HL-60 (cell line): ENCODE data around the gene ETFBKMT.
"Not testable (repeated sequence)": the region's sequence is repeated elsewhere in the genome, so short reads cannot be mapped to it uniquely, and the experiment has no call there.

Experiments
- DNase-seq, 2 experiments: peaks; one replicate each; pipeline ENCODE4 v3.0.0-alpha.2; 2010 to 2020; ENCODE audit warnings: low read depth in 1 of 2, low spot score in 1 of 2
- H3K27ac ChIP-seq: fragments of 250-450 bp; sonication (Bioruptor Pico); replicated peaks from 2 replicates; pipeline ENCODE4 v1.5.1; 2020; ENCODE audit warnings: mild to moderate bottlenecking, moderate library complexity
- H3K27me3 ChIP-seq: fragments of 250-450 bp; sonication (Bioruptor Pico); 2 replicates; pipeline ENCODE4 v1.5.1; 2021; ENCODE audit warnings: mild to moderate bottlenecking, moderate library complexity; ENCODE audit not compliant: insufficient read depth, poor library complexity, severe bottlenecking
- H3K4me3 ChIP-seq: replicated peaks from 2 replicates; pipeline ENCODE4 v1.5.1; 2011; ENCODE audit warnings: mild to moderate bottlenecking, control low read depth, low read length; ENCODE audit not compliant: insufficient read depth
- GABPA ChIP-seq: IDR thresholded peaks from 2 replicates; pipeline ENCODE4 v1.6.1; 2012; ENCODE audit warnings: low read depth
- POLR2AphosphoS5 ChIP-seq: IDR thresholded peaks from 2 replicates; pipeline ENCODE4 v1.6.1; 2012; ENCODE audit warnings: low read depth
- REST ChIP-seq: IDR thresholded peaks from 2 replicates; pipeline ENCODE4 v1.6.1; 2012; ENCODE audit warnings: low read depth; ENCODE audit not compliant: insufficient replicate concordance
- SPI1 ChIP-seq: IDR thresholded peaks from 2 replicates; pipeline ENCODE4 v1.6.1; 2012; ENCODE audit warnings: low read depth, mild to moderate bottlenecking, borderline replicate concordance
- TF ChIP-seq, protein P1 (sequence below): IDR thresholded peaks from one replicate; pipeline ENCODE4 v1.5.1; 2011; ENCODE audit warnings: low read length, control low read depth, inconsistent platforms; ENCODE audit not compliant: insufficient read depth

ETFBKMT gene

GRCh38 chr12:31664038-31664437 lies 4.5 kb downstream of the ETFBKMT start:
- no peak overlapping the region for H3K4me3 ChIP-seq
- TF ChIP-seq REST = no peak
- no peak for TF ChIP-seq GABPA
- no peak for TF ChIP-seq SPI1
- TF ChIP-seq, protein P1, sequence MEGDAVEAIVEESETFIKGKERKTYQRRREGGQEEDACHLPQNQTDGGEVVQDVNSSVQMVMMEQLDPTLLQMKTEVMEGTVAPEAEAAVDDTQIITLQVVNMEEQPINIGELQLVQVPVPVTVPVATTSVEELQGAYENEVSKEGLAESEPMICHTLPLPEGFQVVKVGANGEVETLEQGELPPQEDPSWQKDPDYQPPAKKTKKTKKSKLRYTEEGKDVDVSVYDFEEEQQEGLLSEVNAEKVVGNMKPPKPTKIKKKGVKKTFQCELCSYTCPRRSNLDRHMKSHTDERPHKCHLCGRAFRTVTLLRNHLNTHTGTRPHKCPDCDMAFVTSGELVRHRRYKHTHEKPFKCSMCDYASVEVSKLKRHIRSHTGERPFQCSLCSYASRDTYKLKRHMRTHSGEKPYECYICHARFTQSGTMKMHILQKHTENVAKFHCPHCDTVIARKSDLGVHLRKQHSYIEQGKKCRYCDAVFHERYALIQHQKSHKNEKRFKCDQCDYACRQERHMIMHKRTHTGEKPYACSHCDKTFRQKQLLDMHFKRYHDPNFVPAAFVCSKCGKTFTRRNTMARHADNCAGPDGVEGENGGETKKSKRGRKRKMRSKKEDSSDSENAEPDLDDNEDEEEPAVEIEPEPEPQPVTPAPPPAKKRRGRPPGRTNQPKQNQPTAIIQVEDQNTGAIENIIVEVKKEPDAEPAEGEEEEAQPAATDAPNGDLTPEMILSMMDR = no peak
- TF ChIP-seq POLR2AphosphoS5 = no peak
- DNase-seq = no peak
- no peaks in the 10 kb centered on the region for H3K27me3 ChIP-seq
- H3K27ac ChIP-seq = no peak overlapping the region

DNA sequence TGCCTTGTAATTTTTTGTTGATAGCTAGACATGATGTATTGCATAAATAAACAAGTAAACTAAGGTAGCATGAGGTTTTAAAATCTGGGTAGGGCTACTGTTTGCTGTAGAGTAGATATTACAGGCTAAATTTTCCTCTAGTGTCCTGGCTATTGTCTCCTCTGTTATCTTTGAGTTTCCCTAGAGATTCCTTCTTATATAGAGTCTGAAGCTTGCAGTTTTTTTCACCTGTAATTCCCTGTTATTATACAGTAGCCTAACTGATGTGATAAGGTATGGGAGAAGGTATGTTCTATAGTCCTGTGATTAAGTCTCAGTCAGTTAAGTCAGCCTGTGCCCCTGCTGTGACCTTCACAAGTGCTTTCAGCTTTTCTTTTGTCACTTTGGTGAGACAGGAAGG lies 9.5 kb downstream of the ETFBKMT start:
- TF ChIP-seq, protein P1 = no peak
- TF ChIP-seq REST = no peak
- no peak for TF ChIP-seq POLR2AphosphoS5
- TF ChIP-seq SPI1 = no peak
- TF ChIP-seq GABPA = no peak
- DNase-seq = no peak
- no peak overlapping the region for H3K27ac ChIP-seq
- no peaks in the 10 kb centered on the region for H3K27me3 ChIP-seq
- H3K4me3 ChIP-seq = no peak overlapping the region

DNA sequence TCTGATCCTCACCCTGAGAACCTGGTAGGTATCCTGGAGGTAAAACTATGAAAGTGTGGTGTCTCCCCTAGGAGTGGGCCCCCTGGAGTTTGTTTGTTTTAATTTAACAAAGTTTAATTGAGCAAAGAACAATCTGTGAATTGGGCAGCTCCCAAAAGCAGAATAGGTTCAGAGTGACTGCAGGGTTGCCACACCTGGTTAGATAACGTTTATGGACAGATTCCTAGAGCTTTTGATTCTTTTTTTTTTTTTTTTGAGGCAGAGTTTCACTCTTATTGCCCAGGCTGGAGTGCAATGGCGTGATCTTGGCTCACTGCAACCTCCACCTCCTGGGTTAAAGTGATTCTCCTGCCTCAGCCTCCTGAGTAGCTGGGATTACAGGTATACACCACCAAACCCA lies 10.1 kb downstream of the ETFBKMT start:
- not testable (repeated sequence) for H3K4me3 ChIP-seq, H3K27me3 ChIP-seq, H3K27ac ChIP-seq, DNase-seq

GRCh38 chr12:31672521-31672920 lies 13.0 kb downstream of the ETFBKMT start:
- no peak for DNase-seq
- TF ChIP-seq, protein P1 = no peak
- no peaks in the 10 kb centered on the region for H3K27me3 ChIP-seq
- H3K27ac ChIP-seq = no peak overlapping the region
- no peak overlapping the region for H3K4me3 ChIP-seq
